ENCODE data around the gene MSMO1.

- TF ChIP-seq CTCF (IDR thresholded peaks at IDR 0.05; ENCODE audit: extremely low read depth in 1 of 2, insufficient read depth in 1 of 2, low read depth in 1 of 2, low read length in 2 of 2) (no peak), POLR2AphosphoS5 (IDR thresholded peaks at IDR 0.05; ENCODE audit: insufficient read depth, low read depth, low read length) (no peak), POLR2A (IDR thresholded peaks at IDR 0.05; ENCODE audit: low read depth, low read length) (no peak)
These were observed 38.1 kb upstream of the MSMO1 start for GRCh38 chr4:165289423-165289785.

All from endothelial cell of umbilical vein (primary cell).